Measurements from ENCODE around the gene LIN54.
"Not testable (repeated sequence)": the region's sequence is repeated elsewhere in the genome, so short reads cannot be mapped to it uniquely, and the experiment has no call there.

Gene LIN54

DNA sequence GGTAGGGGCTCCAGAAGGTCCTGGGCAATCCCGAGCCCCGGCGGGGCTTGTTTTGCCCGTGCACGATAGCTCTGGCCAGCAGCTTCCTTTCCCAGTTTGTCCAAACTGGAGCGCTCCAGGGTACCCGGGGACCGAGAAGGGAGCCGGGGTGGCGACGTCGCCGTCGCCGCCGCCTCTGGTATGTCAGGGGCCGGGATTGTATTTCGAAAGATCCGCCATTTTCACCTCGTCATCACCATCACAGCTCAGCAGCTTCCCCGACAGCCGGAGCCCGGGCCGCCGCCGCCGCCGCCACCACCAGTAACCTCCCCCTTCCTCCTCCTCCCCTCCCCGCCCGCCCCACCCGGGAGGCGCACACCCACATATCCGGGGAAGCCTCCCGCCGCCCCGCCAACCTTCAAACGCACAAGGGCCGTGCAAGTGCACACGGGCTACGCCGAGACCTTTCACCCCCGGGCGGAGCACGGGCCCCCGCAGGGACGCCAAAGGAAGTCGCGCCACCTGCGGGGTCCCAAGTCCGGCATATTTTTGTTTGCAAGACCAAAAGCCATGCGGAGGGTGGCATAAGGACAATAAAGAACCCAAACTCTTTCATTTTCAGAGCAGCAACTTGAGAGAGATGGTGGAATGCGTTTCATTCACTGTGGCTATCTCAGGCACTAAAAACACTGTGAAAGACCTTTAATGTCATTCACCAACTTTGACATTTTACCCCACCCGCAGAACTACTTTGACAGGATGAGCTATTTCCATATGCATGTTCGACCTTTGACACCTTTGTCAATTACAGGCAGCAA is at the start of gene LIN54:
Gene LIN54, minus strand, starts transcription at position 302 of the 797 bp plus-strand sequence. CDS start 25,979 bp downstream, outside the sequence.
- DNase-seq: peak; percentile 67

DNA sequence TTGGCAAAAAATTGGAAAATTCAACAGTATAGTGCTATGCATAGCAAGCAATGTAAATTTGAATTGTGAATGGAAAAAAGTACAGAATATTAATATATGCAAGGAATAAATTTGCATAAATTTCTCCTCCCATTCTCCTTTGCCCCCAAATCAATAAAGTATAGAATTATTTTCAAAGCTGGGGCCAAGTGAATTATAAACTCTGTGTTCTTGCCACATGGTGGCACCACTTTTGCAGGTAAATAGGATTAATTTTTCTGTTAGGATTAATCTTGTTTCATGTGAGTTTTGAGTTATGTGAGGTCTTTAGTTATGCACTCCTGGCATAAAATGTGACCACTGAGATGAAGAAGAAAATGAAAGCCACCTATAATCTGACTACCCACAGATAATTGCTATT is 44.3 kb upstream of the LIN54 start:
- DNase-seq: no peak

DNA sequence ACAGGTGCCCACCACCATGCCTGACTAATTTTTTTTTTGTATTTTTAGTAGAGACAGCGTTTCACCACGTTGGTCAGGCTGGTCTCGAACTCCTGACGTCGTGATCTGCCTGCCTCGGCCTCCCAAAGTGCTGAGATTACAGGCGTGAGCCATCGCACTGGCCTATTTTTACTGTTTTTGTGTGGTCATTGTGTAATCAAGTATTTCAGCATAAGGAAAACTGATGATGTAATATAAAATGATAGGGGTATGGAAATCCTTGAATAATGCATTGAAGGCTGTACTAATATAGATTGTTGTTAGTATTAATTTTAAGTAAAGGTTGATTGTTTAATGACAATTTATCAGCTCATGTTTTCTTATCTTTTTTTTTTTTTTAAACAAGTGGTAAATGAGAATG is 38.2 kb upstream of the LIN54 start:
- not testable (repeated sequence) for DNase-seq

DNA sequence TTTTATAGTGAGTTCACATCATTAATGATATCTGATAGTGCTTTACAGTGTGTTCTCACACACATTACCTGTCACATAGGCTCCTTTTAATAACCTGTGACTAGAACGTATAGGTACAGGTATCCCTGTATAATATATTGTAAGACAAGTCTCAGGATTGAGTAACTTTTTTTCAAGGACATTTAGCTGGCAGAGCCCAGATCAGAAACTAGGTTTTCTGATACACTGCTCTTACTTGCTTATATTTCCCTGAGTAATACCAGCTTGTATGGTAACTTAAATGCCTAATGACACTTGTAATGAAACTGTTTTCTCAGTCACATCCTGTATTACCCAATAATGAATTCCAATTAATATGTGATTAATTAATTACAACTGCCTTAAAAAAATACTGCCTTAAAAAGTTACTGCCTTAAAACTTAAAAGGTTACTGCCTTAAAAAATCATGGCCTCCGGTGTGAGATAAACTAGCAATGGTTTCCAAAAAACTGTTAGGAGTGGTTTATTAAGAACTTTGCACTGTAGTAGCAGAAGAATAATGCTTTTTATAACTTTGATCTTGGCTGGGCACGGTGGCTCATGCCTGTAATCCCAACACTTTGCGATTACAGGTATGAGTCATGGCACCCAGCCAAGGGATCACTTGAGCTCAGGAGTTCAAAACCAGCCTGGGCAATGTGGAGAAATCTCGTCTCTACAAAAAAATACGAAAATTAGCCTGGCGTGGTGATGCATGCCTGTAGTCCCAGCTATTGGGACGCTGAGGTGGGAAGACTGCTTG is 36.3 kb upstream of the LIN54 start:
- no peak for DNase-seq

DNA sequence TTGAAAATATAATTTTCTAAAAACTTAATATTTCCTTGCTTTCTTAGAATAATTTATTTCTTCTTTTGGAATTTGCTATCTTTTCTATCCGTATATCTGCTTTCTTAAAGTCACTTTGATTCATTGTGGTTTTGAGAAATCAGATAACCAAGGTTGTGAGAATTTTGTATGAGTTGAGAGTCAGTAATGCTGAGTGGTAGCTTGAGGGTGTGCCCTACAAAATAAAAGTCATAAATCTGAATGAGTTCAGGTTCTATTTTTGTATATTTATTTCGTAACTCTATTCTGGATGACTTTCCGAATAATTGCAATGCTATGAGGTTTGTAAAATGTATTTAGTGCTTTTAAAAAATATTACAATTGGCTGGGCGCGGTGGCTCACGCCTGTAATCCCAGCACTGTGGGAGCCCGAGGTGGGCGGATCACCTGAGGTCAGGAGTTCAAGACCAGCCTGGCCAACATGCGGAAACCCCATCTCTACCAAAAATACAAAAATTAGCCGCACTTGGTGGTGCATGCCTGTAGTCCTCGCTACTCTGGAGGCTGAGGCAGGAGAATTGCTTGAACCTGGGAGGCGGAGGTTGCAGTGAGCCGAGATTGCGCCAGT is 33.3 kb upstream of the LIN54 start:
- no peak for DNase-seq

DNA sequence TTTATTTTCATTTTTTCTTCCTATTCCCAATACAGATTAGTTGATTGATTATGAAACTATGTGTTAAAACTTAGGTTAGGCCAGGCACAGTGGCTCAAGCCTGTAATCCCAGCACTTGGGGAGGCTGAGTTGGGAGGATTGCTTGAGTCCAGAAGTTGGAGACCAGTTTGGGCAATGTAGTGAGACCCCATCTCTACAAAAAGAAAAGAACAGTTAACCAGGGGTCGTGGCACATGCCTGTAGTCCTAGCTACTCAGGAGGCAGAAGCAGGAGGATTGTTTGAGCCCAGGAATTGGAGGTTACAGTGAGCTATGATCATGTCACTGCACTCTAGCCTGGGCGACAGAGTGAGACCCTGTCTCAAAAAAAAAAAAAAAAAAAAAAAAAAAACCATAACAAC is 32.5 kb upstream of the LIN54 start:
- DNase-seq: not testable (repeated sequence)

DNA sequence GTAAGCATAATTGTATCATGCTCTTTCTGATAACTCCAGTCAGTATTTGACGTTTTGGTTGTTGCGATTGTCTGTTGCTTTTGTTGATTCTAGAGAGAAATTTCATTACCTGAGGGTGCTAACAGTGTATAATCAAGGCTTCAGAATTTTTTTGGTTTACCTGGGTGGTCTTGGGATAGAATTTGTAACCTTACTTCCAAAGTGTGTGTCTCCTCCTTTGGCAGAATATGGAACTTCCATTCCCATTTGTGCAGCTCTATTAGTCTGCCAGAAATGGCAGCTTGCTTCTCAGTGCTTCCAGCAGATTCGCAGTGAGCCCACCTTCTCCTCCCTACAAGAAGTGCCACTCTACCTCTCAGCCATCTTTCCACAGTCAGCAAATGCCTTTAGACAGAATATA is 29.6 kb upstream of the LIN54 start:
- no peak for DNase-seq

DNA sequence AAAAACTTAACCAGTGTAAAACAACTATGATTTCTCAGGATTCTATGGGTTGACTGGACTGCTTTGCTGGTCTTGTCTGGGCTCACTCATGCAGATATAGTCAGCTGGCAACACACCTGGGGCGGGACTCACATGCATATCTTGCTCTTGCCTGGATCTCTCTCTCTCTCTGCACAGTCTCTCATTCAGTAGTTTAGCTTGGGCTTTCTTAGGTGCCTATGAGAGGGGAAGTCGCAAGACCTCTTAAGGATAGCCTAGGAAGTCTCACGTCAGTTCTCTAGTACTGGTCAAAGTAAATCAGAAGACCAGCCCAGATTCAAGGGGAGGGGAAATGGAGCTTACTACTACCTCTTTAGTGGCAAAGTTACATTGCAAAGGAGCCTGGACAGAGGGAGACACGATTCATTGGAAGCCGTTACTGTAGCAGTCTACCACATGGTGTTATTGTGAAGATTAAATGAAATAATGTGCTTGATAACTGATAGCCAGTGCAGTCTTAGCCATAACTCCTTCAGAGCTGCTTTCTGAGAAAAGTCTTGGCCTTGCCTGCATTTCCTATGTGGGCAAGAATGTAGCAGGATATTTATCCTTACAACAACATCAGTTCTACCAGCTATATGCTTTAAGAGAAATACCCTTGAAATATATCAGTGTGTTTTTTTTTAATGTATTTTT is 26.5 kb upstream of the LIN54 start:
- DNase-seq: no peak

DNA sequence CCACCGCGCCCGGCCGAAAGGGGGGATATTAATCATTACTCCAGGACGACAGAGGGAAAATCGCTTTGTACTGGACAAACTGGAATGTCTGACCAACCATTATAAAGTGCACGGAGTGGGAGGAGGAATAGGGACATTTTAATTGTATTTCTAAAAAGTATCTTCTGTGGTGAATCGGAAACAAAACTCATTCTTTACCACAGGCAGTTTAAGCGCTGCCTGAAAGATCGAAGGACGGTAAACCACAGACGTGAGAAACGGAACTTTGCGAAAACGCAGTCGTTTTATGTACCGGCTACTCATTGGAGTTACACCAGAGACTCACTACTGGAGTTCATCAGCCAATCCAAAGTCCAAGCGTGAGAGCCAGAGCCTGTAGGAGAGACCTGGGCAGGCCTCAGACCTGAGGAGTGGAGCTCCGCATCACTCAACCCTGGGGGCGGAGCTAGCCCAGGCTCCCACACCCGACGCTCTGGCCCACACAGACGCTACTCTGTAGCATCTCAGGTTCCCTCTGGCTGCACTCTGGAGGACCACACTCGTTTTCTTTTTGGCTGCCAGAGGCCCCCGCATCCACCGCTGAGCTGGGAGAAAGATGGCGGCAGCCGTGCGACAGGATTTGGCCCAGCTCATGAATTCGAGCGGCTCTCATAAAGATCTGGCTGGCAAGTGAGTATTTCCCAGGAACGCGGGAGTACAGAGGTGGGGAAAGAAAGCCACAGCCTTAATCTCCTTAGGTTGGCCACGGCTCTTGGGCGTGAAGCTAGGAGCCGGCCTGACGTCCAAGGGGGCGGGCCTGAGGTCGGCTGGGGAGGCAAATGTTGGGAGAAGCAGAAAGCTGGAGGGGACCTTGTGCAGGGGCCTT is 24.2 kb upstream of the LIN54 start, which contains the start of gene COPS4:
Gene COPS4, plus strand, starts transcription at position 554 of the 865 bp plus-strand sequence. Its CDS starts 42 bp downstream, at position 596.
- DNase-seq: peak; percentile 95

DNA sequence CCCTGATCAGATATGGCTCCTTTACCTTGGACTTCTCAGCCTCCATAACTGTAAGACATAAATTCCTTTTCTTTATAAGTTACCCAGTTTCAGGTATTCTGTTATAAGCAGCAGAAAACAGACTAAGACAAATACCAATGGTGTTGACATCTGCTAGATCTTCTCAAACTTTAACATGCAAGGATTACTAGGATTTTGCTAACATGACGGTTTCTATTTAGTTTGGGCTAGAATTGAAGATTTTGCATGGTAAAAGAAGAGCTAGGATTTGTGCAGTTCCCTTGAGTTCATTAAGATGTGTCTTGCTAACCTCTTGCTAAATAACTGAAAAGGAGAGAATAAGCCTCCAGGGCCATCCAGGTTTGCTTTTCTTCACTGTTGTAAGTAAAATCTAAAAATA is 19.1 kb upstream of the LIN54 start:
- no peak for DNase-seq

DNA sequence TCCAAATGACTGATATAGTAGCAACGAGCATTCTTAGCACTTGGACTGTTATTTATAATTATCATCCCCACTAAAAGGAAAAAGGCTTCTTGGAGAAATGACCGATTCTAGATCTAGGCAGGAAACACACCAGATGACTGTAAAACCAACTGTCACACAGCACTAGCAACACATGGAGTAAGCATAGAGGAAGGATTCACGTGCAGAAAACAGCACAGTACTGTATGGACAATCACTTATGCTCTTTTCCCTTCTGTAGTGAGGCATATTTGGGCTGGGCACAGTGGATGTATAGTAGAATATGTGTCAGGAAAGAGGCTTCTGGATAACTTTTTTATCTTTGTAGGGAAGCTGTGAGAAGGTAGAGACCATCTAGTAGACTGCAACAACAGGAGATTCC is 18.4 kb upstream of the LIN54 start:
- no peak for DNase-seq

DNA sequence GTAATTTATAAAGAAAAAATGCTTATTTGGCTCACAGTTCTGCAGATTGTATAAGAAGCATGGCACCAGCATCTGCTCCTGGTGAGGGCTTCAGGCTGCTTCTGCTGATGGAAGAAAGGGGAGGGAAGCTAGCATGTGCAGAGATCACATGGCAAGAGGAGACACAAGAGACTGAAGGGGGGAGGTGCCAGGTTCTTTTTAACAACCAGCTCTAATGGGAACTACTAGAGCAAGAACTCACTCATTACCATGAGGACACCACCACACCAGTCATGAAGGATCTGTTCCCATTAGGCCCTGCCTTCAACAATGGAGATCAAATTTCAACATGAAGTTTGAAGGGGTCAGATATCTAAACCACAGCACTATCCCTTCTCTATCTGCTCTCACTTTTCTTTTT is 14.9 kb upstream of the LIN54 start:
- no peak for DNase-seq

DNA sequence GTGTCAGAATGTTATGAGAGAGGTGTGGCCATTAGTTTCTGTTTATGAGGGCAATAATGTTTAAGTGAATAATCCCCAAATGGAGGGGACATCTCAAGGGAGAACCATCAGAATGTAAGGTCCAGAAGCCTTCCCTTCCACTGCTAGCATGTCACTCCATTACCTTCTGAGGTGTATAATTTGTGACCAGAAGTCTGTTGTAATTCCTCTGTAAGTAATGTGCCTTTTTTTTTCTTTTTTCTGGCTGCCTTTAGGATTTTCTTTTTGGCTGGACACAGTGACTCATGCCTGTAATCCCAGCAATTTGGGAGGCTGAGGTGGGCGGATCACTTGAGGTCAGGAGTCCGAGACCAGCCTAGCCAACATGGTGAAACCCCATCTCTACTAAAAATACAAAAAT is 13.6 kb upstream of the LIN54 start:
- DNase-seq: no peak

DNA sequence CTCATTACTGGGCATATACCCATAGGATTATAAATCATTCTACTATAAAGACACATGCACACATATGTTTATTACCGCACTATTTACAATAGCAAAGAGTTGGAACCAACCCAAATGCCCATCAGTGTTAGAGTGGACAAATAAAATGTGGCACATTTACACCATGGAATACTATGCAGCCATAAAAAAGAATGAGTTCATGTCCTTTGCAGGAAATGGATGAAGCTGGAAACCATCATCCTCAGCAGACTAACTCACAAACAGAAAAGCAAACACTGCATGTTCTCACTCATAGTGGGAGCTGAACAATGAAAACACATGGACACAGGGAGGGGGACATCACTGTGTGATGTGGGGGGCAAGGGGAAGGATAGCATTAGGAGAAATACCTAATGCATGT is 13.0 kb upstream of the LIN54 start:
- not testable (repeated sequence) for DNase-seq

DNA sequence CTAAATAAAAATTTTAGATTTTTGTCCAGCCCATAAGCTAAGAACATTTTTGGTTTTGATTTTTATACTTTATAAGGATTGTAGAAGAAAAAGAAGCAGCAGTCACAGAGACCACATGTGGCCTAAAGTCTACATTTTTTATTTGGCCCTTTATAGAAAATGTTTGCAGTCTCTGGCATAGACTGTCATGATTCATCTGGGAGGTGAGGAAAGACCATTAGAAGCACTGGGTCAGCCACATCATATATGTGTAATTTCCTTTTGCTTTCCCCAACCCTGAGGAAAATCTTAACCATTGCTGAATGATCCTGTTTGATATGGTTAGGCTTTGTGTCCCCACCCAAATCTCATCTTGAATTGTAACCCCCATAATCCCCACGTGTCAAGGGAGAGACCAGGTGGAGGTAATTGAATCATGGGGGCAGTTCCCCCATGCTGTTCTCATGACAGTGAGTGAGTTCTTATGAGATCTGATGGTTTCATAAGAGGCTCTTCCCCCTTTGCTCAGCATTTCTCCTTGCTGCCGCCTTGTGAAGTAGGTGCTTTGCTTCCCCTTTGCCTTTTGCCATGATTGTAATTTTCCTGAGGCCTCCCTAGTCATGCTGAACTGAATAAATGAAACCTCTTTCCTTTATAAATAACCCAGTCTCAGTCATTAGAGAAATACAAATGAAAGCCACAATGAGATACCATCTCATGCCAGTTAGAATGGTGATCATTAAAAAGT is 12.3 kb upstream of the LIN54 start:
- DNase-seq: no peak

DNA sequence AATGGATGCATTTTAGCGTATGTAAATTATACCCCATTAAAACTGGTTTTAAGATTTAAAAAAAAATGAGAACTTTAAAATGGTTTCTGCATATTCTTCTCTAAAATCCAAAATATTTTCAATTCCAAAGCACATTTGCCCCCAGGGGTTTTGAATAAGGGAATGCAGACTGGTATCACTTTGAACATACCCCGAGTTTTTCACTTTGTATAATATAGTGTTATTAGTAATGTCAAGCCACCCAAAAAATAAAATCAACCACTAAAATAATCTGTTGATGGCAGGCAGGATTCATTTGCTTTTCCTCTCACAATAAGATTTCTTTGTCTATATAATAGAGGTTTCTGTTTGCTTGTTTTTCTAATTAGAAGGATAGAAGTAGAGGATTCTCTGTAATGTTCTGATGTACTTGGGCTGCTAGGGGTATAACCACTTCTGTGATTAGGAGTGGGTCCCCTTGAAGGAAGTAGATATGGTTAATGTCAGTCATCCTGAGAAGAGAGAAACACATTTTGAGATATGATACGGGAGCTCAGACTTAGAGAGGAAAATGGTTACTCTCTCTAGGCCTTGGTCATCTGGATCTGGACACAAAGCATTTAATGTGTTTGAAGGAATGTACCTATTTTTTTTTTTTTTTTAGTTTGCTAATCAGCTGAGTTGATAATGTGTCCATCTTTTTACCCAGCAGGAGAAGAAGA is 9.3 kb upstream of the LIN54 start:
- no peak for DNase-seq

DNA sequence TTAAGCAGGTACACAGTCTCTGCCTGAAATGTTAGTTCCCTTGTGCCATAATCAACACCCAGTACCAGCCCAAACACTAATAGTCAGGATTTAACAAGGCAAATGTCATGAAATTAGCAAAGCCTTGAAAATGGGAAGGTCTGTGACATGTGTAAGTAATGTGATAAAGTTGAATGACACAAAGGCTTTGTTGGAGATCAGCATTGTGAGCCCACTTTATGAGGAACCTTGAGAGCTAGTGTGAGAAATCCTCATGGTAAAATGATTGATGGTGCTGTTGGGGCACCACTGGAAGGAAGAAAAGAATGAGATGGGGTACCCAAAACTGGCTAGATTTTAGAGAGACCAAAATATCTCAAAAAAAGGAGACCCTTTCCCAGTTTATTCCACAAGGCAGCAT is 3.3 kb upstream of the LIN54 start:
- no peak for DNase-seq

DNA sequence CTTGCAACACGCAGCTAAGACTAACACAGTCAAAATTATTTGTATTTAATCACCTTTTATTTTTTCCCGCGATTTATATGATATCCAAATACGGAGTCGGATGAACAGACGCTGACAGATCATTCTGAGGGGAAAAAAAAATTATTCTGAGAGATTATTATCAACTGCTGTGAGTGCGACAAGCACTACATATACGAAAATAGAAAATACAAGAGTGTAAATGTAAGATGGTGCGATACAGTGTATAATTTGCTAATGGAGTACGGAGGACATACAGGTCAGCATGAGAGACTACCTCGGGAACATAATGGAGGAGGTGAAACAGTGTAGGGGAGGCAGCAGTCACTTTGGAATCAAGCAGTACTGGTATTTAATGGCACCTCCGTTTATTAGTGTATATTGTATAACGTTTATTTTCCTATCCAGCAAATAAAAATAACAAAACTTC is 2.8 kb upstream of the LIN54 start:
- no peak for DNase-seq

DNA sequence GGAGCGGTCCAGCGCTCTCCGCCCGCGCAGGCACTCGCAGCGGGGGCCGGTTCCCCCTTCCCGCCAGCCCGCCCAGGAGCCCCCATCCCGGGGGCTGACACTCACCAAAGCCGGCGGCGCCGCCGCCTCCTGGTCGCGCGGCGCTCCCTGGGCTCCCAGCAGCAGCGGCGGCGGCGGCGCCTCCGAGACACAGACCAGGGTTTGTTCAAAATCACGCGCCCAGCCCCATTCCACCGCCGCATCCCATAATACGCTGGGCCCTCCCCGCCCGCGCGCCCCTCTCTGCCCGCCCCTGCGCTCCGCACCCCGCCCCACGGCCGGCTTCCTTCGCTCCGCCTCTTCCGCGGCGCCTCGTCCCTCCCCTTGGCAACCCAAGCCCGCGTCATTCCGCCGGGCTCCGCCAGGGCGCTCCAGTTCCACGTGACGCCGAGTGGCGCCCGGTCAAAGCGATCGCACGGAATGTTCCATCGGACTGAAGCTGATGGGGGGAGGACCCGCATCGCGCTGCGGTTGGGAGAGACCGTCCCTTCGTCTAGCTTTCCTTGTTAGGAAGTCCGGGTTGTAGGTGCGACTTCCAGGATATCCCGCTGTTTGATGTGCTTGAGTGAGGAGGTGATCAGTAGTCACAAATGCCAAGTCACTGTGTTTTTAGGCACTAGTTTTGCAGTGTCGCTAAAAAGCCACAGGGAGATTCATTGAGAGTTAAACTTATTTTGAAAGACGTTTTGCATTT is 2.2 kb upstream of the LIN54 start:
- DNase-seq: peak; percentile 97

DNA sequence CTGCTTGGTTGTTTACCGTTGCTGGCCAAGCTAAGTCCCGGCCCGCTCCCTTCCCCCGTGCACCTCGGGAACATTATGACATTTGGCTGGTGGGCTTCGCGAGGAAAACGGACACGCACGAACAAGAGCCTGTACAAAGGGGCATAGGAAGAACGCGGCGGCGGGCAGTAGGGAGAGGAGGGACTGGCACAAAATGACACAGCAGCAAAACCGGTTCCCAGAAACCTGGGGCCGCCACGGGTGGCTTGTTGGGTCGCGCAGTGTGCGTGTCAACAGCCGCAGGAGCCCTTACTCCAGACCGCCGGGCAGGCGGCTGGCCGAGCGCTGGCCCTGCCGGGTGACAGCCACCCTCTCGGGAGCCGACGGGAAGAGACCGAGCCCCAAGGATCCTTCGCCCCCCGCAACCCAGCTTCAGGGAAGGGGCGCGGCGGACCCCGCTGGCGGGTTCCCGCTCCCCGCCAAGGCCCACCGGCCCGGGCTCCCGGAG is 1.6 kb upstream of the LIN54 start:
- DNase-seq: no peak
